GM18526 (cell line): ENCODE measurements around the gene ZBTB46.

Experiments used
- POLR2A ChIP-seq: IDR thresholded peaks from 3 replicates; pipeline ENCODE4 v1.6.1; 2011; ENCODE audit not compliant: insufficient read length; ENCODE audit errors: extremely low read depth

The ZBTB46 gene

DNA sequence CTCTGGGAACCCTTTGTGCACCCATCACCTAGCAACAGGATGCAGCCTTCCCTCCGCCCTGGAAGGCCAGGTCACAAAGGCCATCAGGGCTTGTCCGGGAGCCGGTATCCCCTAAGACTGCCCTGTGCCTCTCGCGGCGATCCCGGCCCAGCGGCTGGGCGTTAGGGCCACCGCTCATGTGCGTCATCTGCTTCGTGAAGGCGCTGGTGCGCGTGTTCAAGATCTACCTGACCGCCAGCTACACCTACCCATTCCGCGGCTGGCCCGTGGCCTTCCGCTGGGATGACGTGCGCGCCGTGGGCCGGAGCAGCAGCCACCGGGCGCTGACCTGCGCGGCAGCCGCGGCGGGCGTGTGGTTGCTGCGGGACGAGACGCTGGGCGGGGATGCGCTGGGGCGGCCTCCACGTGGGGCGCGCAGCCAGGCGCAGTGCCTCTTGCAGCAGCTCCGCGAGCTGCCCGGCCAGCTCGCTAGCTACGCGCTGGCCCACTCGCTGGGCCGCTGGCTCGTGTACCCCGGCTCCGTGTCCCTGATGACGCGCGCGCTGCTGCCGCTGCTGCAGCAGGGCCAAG lies 30.4 kb upstream of the ZBTB46 start, which contains the start of gene ABHD16B:
Gene ABHD16B, plus strand, starts transcription at position 134 of the 570 bp plus-strand sequence. Its CDS starts 43 bp downstream, at position 177.
- TF ChIP-seq POLR2A, result no peak

DNA sequence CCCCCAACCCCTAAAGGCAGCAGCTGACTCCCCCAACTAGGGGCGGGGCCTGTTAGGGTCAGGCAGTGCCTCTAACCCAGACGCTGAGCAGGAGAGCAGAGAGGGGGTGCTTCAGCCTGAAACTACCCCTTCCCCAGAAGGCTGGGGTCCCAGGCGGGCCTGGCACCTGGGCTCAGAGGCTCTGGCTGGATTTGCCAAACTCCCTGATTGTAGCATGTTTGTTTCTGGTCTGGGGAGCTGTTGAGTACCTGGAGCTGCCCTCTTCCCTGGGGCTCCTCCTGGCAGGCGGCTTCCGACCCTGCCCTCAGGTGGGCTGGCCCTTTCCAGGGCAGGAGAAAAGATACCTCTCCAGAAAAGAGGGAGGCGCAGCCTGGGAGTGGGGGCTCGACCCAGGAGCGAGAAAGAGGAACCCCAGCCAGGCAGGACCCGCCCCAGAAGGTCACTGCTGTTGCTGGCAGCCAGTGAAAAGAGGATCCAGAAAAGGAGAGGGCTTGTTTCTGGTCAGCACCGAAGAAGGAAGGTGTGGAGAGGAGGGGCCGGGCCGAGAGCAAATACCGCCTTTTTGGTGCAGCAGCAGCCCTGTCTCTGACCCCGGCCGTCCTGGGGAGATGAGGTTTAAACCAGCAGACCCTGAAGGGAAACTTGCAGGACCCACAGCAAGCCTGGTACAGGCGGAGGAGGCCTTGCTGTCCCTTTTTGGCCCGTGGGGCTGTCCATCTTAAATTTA lies 29.4 kb upstream of the ZBTB46 start:
- TF ChIP-seq POLR2A, result no peak

DNA sequence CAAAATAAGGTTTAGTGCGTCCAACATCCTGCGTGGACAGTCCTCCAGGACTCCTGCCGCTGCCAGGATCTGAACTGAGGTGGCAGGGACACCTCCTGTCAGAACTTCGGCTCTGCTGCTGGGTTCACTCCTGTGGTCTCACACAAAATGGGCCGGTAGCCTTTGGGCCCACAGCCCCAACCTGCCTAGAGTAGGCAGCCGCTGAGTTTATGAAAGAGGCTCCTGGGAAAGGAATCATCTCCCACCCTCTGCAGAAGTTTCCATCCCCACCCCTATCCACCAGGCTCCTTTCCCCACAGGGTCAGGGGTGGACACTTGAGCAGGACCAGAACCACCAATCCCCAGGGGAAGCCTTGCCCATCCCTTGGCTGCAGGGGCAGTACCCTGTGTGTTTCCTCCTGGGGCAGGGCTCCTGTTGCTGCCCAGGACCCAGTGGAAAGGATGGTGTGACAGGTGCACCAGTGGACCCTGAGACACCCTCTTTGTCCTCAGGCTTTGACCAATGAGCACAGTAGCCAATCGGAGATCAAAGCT lies 28.2 kb upstream of the ZBTB46 start:
- no peak for TF ChIP-seq POLR2A

DNA sequence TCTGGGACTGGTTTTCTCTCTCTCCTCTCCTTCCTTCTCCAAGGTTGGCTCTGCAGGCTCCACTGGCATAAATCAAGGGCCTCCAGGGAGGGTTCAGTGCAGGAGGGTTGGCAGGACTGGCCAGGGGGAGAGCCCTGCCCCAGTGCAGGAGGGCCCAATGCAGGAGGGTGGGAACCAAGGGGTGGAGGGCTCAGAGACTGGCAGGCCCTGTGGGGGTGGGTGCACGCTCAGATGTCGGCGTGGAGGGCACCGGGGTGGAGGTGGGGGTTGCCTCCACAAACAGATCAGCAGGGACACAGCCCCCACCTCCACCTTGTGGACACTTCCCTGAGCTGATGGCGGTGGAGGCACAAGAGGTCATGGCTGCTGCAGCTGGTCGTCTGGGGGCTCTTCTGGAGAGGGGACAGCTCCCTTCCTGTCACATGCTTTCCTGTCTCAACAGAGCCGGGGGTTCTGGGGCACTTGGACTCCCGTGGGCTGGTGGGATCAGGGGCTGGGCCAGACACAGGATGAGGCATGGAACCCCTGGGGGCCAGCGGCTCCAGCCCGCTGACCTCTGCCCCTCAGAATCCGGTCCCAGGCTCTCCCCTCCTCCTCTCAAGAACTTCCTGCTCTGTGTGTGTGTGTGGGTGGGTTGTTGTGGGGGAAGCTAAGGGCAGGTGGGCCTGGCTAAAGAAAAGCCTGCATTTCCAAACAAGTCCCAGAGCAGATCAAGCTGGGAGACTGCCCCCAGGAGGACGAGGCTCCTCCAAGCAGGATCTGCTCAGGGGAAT lies 27.5 kb upstream of the ZBTB46 start:
- no peak for TF ChIP-seq POLR2A

DNA sequence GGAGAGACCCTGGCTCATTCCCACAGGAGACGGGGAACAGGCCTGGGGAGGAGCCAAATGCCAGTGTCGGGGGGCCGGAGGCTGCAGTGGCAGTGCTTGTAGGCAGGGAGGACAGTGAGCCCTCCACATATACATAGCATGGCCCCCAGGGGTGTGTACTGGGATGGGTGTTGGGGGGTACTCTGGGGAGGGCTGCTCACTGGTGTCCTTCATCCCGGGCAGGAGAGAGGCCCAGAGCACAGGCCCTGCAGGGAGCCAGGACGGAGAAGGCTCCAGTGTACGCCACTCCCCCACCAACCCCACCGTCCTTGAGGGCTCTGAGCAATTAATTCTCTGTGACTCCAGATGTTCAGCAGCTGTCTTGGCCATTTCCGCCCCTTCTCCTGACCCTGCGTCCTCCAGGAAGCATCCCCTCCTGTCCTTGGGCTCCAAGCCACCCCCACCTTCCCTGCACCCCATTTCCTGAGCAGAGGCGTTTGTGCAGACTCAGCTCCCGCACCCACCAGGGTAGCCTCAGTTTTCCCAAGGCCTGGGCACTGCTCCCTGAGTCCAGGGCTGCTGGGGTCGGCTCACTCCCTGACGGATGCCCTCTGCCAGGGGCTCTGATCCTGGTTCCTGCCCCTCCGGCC lies 26.8 kb upstream of the ZBTB46 start:
- no peak for TF ChIP-seq POLR2A

DNA sequence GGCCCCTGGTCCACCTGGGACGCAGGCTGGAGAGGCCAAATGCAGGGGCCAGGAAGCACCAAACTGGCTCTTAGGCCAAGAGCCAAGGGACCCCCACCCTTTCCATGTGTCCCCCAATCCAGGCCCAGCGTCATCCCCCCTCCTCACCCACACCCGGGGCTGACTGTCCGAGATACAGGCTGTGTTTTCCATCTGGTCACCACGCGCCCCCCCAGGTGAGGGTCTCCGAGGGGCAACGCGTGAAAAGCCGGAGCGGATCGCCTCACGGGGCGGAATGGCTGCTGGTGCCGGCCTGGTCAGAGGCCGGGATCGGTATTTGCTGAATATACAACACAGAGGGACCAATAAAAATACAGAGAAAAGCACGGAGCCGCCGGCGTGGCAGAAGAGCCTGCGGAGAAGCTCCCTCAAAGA lies 25.0 kb upstream of the ZBTB46 start:
- no peak for TF ChIP-seq POLR2A

DNA sequence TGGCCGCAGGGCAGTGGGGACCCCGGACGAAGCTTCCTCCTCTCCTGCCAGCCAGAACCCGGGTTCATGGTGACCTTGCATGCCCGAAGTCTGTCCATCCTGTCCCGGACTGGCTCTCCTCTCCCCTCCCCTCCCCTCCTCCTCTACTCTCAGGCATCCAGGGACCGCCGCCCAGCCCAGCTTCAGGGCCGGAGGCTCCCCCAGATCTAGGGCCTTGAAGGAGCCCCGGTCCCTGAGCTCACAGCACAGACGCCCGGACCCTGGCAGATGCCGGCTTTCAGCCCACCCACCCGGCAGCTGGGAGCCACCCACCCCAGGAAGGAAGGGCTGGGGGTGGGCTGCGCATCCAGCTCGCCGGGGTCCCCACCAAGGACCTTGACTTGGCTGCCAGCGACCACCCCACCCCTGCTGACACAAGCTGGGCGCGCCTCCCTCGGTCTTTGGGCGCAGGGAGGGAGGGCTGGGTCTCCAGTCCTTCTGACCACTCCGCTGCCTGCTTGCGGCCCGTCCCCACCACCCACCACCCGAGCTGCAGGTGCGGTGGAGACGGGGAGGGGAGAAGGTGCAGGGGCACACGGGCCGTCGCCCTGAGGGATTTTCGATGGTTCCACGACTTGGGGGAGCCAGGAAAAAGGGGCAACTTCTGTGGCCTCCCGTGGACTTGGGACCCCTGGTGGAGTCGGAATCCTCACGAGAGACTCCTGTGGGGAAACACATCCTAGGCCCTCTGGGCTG lies 24.5 kb upstream of the ZBTB46 start:
- no peak for TF ChIP-seq POLR2A

DNA sequence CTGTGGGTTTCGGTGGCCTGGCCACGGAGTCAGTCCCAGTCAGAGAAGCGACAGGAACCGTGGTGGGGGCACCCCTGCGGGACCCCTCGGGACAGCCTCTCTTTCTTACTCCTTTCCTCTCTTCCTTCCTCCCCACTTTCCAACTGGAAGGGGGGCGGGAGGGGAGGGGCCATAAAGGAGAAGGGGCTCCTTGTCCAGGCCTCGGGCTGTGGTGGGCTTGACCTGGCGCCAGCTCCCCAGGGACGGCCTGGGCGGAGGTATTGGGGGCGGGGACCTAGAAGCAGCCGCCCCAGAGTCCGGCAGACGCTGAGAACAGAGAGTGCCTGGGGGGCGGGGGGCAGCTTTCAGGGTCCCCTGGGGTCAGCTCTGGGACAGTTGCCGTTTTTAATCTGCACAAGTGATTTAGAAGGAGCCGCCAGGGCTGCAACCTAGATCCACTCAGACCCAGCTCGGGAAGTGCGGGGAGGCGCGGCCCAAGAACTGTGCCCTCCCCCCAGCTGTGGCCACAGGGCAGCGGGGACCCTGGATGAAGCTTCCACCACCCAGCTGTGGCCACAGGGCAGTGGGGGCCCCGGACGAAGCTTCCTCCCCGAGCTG lies 23.8 kb upstream of the ZBTB46 start:
- TF ChIP-seq POLR2A, result no peak

DNA sequence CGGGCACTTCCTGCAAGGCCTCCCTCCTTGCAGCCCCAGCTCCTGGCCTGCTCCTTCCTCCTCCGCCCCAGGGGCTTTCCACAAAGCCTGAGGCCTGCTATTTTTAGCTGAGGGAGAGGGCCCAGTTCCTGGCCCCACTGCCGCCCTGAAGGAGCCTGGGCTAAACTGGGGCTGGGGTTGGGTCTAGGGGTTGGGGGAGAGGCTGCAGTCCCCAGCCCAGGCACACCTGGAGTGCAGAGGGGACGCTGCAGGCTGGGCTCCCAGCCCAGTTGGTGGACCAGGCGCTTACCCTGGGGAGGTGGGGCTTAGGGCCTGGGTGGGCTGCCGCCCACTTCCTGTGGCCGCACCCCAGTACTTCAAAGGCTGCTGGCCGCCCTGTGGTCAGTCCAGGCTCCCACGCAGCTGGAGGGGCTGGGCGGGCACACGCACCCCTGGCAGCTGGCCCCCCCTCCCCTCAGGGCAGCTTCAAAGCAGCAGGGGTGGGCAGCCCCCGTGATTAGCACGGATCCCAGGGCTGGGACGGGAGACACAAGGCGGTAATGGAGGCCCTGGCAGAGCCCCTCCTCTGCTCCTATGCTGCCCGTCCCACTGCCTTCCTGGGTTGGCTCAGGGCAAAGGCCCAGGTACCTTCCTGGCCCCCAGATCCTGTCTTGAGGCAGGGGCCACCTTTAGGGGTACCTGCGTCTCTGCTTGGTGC lies 23.2 kb upstream of the ZBTB46 start:
- TF ChIP-seq POLR2A, result no peak

DNA sequence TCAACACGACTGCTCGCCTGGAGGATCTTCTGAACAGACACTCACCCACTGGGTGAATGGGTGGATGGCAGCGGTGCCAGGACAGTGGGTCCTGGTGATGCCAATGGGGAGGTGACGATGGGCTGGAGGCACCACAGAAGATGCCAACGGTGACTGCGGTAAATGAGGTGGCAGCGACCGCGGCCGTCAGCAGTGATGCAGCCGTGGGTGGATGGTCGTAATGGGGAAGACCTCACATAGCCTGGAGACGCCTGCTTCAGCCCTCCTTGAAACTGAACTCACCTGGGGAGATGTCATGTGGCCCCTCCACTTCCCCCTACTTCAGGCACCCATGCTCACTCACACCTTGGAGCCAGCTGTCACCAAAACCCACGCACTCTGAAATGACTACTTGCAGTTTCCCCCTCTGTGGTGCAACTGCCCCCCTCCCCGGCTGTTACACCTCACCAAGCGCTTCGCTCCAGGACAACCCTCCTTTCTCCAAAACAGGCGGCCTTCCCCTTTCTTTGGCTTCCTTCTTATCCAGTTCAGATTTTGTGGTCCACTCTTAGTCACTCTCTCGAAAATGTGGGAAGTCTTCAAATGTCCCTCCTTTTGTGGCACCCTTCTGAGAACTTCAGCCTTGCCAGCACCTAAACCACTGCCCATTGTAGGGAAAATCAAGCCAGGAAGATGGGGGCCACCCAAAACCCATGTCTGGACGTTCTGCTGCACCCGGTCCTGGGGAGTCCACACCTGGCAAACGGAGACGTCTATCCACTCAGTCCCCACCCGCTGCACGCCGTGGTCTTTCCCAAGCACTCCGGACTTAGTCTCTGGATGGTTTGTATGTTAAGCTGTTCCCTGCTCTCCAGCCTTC lies 19.9 kb upstream of the ZBTB46 start:
- no peak for TF ChIP-seq POLR2A

DNA sequence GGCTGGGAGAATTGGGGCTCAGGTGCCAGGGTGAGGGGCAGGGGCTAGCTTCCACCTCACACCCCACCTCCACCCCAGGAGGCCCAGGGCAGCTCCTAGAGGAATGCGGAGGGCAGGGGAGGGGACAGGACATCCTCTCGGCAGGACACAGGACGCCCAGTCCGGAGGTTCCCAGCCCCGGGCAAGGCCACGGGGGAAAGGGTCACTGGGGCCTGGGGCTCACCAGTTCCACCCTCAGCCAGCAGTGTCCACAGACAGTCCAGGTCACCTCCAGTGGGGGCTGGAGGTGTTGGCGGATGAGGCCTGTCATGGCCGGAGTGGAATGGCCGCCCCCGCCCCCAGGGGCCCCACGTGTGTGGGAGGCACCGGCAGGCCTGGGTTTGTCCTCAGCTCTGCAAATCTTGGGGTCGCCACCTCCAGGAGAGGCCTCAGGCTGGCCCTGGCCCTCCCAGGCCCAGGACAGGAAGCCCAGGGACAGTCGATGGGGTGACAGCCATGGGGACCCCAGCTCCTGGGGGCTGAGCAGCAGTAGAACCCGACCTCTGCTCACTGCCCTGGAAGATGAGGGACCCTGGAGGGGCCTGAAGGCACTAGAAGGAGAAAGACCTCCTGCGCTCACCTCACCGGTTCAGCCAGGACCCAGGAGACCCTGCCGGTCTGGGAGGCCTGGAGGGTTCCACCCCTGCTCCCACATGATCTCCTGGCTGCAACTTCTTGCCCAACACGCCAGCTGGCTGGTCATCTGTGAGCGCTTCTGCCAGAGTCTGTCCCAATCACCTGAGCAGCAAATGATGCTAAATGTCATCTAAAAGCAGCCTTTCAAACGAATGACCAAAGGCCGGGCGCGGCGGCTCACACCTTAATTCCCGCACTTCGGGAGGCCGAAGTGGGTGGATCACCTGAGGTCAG lies 17.2 kb upstream of the ZBTB46 start:
- no peak for TF ChIP-seq POLR2A

DNA sequence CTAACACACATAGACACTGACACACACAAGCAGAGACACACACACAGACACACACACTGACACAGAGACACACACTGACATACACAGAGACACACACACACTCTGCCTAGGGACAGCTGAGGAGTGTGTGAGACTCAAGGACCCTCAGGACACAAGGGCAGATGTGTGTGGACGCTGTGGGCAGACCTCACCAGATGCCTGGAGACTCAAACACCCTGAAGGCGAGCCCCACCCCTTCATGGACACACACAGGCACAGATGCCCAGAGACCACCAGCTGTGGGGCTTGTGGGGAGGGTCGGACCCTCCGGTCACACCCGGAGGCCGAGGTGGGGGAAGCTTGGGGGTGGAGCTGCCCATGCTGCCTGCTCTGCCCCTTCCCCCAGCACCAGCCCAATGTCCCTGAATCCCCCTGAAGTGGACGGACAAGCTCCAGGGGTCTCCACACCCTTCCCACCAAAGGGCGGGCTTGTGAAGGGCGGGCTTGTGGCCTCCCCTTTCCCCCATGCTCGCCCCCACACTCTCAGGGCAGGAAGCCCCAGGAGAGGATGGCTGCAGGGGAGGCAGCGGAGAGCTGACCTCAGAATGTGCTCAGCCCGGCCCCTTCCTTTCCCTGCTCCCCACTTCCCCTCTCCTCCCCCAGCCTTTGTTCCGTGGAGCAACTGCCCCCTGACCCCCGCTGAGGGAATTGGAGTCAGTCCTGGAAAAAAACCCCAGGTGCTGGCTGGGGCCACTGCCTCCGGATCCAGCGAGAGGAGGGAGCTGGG lies 16.4 kb upstream of the ZBTB46 start:
- no peak for TF ChIP-seq POLR2A

DNA sequence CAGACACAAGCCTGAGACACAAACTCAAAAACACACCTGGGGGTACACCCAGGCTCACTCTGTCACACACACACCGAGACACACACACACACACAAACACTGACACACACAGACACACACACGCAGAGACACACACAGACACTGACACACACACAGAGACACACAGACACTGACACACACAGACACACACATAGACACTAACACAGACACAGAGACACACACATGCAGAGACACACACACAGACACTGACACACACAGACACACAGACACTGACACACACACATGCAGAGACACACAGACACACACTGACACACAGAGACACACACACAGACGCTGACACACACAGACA lies 15.8 kb upstream of the ZBTB46 start:
- no peak for TF ChIP-seq POLR2A
